T-helper 1 cell treated with Interleukin-12 subunit alpha and Interleukin-12 subunit beta and Interleukin-4 antibody, amounts not matched to agents 30 ng/mL and 1 ng/mL, for 36 hours (primary cell): ENCODE data around the gene LRRC61. TPM values are rescaled to one million over a fixed set of nuclear protein-coding genes. Genes with fewer than 3 reads are reported as not detected.

Experiments used
- intact Hi-C: fragments of 100-400 bp; cut with micrococcal nuclease; formaldehyde crosslinking; loops from one replicate; pipeline ENCODE4 v1.15.1; 2024
- total RNA-seq: library from RNA; stranded (reverse); gene quantifications from 2 replicates; pipeline ENCODE4 v1.2.3, GENCODE V29; 2022

LRRC61 gene
- total RNA-seq, 1 donor from 2014 or later: 40.2 TPM

GRCh38 chr7:150346922-150347321, 23.8 kb downstream of the LRRC61 start:
- intact Hi-C loops: no loop called here

GRCh38 chr7:150351587-150352194, 28.5 kb downstream of the LRRC61 start:
- intact Hi-C loops: no loop called here

GRCh38 chr7:150355666-150356059, 32.5 kb downstream of the LRRC61 start:
- intact Hi-C loops: loop anchor here (1.0 to 5.0 kb wide), 6 partner anchors 34 to 402 kb away; partner anchors contain the start of genes GIMAP4 and GIMAP7

- intact Hi-C loops: loop anchor here (1.0 to 5.0 kb wide), 6 partner anchors 35 to 401 kb away; partner anchors contain the start of genes GIMAP4 and GIMAP7
Measured at GRCh38 chr7:150356265-150356897, 33.2 kb downstream of the LRRC61 start.

DNA sequence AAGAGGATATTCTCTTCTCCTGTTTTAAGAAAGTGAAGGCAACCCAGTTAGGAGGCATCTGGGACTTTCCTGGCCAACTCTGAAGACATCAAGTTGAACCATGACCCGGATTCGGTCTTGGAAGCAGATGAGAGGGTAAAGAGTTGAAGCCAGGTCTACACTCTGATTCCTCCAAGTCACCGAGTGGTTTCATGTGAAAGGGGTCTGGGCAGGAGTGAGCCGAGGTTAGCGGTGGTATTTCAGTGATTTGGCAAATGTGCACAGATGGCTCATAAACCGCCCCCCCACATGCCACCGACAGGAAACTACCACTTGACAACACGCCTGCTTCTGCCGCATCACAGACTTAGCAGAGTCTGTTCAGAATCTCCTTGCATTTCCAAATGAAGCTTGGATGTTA, 34.1 kb downstream of the LRRC61 start:
- intact Hi-C loops: loop anchor here (1.0 to 5.0 kb wide), 6 partner anchors 11 to 210 kb away; partner anchors contain the start of genes GIMAP4, GIMAP7, REPIN1 and ZNF775

GRCh38 chr7:150357771-150358427, 34.7 kb downstream of the LRRC61 start:
- intact Hi-C loops: loop anchor here (1.0 to 5.0 kb wide), 6 partner anchors 10 to 209 kb away; partner anchors contain the start of genes GIMAP4, GIMAP7, REPIN1 and ZNF775

DNA sequence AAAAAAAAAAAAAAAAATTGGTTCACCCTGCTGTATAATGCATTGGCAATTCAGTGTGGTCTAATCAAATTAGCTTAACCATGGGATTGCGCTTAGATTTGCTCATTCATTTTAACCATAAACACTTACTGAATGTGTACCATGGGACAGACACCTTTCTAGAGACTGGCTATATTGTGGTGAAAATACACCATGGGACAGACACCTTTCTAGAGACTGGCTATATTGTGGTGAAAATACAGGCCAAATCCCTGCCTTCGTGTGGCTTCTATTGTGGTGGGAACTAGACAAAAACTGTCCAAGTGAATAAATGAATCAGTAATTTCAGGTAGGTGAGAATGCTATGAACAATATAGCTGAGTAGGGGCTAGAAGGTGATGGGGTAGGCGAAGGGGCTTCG, 35.3 kb downstream of the LRRC61 start:
- intact Hi-C loops: loop anchor here (5.0 kb wide), 1 partner anchor 209 kb away; the partner anchor contains the start of gene GIMAP4

- intact Hi-C loops: loop anchor here (5.0 kb wide), 1 partner anchor 208 kb away; the partner anchor contains the start of gene GIMAP4
Measured at GRCh38 chr7:150358988-150359621, 36.0 kb downstream of the LRRC61 start.

- intact Hi-C loops: loop anchor here (5.0 kb wide), 1 partner anchor 208 kb away; the partner anchor contains the start of gene GIMAP4
Measured at GRCh38 chr7:150359622-150360362, 36.6 kb downstream of the LRRC61 start.

DNA sequence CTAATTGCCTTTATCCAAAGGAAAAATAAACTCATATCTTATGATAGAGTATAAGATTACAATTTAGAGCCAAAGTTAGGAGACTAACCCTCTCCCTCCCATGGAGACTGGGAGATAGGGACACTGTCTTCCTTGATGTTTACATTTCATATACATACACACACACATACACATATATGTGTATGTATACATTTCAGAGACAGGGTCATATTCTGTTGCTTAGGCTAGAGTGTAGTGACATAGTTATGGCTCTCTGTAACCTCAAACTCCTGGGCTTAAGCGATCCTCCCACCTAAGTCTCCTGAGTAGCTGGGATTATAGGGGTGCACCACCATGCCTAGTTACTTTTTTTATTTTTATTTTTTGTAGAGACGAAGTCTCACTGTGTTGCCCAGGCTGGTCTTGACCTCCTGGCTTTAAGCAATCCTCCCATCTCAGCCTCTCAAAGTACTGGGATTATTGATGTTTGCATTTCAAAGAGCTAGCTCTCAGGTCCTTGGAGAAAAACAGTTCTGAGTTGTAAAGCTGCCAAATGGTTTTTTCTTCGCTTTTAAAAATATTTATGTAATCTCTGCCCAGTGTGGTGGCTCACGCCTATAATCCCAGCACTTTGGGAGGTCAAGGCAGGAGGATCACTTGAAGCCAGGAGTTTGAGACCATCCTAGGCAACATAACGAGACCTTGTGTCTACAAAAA, 37.4 kb downstream of the LRRC61 start:
- intact Hi-C loops: no loop called here

DNA sequence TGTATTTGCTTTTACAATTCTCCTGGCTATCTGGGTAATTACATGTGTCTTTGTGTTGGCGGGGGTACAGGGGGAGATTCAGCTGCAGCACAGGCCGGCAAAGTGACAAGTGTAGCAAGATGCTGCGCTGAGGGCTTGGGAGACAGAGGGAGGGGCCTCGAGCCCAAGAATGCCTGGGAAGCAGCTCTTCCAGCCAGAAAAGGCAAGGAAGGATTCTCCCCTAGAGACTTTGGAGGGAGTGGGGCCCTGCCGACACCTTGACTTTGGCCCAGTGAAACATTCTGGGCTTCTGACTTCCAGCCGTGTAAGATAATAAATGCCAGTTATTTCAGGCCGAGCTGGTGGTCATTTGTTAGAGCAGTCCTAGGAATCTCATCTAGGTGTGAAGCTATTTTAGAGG, 38.2 kb downstream of the LRRC61 start:
- intact Hi-C loops: no loop called here

DNA sequence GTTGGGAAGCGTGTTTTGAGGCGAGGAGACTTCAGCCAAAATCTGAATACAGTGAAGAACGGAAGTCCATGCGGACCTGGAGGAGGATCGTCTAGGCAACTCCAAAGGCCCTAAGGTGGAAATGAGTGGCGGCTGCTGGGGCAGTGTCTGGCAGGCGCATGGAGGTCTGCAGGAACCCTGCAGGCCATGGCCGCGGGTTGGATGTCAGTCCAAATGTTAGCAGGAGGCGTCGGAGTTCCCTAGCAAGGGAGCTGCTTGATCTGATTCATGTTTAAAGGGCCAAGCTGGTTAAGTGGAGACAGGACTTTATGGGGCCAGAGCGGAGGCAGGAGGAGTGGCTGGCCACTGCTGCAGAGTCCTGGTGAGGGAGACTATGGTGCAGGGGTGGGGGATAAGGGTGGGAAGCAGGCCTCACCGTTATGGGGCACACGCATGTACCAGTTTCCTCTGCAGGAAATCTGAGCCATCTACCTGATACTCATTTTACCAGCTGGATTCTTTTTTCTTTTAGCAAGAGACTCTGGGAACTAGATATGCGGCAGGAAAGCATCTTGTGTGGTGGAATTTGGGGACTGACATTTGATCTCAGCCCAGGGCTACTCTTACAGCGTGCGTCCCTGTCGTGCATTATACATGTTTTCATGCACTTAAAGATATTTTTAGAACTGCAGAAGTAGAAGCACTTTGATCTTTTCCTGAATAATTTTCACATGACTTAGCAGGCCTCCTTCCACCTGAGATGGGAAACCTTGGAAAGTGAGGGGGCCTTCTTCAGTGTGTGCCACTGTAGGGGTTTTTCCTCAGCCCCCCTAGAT, 38.9 kb downstream of the LRRC61 start:
- intact Hi-C loops: no loop called here

GRCh38 chr7:150363370-150363769, 40.2 kb downstream of the LRRC61 start:
- intact Hi-C loops: no loop called here

- intact Hi-C loops: no loop called here
Measured at GRCh38 chr7:150363872-150364271, 40.7 kb downstream of the LRRC61 start.

GRCh38 chr7:150365194-150365593, 42.0 kb downstream of the LRRC61 start:
- intact Hi-C loops: no loop called here

- intact Hi-C loops: no loop called here
Measured at GRCh38 chr7:150365673-150366398, 42.7 kb downstream of the LRRC61 start.

- intact Hi-C loops: loop anchor here (1.0 to 2.0 kb wide), 4 partner anchors 10 to 54 kb away; a partner anchor contains a TSS
Measured at GRCh38 chr7:150367677-150368095, 44.5 kb downstream of the LRRC61 start.

DNA sequence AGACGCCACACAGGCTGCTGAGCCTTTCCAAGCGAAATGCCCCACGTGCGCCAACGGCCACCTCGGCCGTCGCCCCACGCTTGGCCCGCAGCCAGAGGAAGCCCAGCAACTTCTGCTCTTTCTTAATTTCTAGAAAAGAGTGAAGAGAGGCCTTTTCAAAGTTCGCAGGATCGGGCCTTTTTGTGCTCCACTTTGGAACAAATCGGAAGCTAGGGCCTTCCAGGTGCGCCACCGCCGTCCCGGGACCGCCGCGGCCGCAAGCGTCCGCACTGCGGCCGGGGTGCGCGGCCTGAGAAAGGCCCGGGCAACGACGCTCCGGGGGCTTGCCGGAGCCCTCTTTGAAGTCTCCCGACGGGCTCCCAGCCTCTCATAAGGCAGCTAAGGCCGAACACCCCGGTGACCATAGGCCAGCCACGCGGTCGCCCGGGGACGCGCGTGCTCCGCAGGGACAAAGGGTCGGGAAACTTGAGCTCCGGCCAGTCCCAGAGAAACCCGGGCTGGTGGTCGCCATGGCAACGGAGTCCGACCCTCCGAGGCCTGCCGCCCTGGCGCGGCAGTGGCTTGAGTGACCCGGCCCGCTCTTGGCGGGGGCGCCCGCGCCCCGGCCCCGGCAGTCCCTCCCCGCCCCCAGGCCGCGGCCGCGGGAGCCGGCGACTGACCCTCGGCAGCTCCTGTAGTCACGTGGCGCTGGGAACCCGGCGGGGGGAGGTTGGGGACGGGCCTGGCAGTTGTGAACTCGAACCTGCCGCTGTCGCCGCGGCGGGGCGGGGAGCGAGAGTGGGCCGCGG, 45.1 kb downstream of the LRRC61 start, which contains the start of gene REPIN1:
Gene REPIN1 (plus strand): TSS at position 727 of the 788 bp plus-strand sequence. CDS start 890 bp downstream, outside the sequence.
- intact Hi-C loops: loop anchor here (1.0 to 2.0 kb wide), 4 partner anchors 11 to 53 kb away; a partner anchor contains a TSS
